ENCODE results near the gene ALDH3B2. TPM values are rescaled to one million over a fixed set of nuclear protein-coding genes. Genes with fewer than 3 reads are reported as not detected.
A peak's percentile ranks its signal among the peaks of the same experiment; 100 is the strongest.

The ALDH3B2 gene
- total RNA-seq, 6 experiments from 2014 or later = not detected

DNA sequence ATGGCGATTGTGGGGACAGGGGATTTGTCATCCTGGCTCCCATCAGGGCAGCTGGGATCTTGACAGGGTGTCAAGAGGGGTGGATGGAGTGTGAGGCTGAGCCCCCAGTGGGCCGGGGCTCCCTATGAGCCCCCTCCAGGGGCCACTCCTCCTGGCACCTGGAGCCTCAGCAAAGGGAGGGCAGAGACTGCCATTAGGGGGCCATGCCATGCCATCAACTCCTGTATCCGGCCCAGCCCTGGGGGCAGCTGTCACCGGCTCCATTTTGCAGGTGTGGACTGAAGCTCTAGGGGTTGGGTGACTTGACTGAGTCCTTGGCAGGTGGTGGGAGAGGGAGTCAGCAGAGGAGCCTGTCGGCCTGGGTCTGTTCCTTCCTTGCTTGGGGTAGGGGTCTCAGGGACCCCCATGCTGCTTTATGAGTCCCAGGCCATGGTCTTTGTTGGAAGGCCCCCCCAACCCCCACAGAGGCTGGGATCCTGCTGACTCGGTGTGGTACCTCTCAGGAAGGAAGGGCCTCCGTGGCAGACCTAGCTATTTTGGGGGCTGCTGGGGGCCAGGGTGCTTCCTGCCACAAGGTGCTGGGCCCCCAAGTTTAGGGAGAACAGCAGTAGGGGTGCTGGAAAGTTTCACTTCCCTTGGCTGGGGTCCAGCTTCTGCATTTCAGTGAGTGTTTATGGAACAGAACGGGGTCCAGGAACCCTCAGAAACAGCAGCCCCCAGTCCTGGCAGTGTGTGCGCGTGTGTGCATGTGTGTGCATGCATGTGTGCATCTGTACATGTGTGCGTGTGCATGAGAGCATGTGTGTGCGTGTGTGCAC, 25.4 kb downstream of the ALDH3B2 start:
- H3K4me1 ChIP-seq = no peaks in the 10 kb centered on the region
- 64% methylated on average over 3 of the region's 12 CpGs for WGBS (ENCODE audit: insufficient coverage, low coverage, low lambda C conversion rate, missing lambda C conversion rate)
- no peak overlapping the region for H3K4me3 ChIP-seq
- intact Hi-C loops (cut with DNase I) = no loop called here
- no peak for TF ChIP-seq POLR2A (IDR thresholded peaks at IDR 0.05)
- TF ChIP-seq, protein P1, sequence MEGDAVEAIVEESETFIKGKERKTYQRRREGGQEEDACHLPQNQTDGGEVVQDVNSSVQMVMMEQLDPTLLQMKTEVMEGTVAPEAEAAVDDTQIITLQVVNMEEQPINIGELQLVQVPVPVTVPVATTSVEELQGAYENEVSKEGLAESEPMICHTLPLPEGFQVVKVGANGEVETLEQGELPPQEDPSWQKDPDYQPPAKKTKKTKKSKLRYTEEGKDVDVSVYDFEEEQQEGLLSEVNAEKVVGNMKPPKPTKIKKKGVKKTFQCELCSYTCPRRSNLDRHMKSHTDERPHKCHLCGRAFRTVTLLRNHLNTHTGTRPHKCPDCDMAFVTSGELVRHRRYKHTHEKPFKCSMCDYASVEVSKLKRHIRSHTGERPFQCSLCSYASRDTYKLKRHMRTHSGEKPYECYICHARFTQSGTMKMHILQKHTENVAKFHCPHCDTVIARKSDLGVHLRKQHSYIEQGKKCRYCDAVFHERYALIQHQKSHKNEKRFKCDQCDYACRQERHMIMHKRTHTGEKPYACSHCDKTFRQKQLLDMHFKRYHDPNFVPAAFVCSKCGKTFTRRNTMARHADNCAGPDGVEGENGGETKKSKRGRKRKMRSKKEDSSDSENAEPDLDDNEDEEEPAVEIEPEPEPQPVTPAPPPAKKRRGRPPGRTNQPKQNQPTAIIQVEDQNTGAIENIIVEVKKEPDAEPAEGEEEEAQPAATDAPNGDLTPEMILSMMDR (IDR thresholded peaks at IDR 0.05) = no peak
- no peaks in the 10 kb centered on the region for H3K36me3 ChIP-seq
- H3K27ac ChIP-seq = no peak overlapping the region
- no peak for DNase-seq
- no peak for ATAC-seq
- no peaks in the 10 kb centered on the region for H3K27me3 ChIP-seq
- no peaks in the 10 kb centered on the region for H3K9me3 ChIP-seq

DNA sequence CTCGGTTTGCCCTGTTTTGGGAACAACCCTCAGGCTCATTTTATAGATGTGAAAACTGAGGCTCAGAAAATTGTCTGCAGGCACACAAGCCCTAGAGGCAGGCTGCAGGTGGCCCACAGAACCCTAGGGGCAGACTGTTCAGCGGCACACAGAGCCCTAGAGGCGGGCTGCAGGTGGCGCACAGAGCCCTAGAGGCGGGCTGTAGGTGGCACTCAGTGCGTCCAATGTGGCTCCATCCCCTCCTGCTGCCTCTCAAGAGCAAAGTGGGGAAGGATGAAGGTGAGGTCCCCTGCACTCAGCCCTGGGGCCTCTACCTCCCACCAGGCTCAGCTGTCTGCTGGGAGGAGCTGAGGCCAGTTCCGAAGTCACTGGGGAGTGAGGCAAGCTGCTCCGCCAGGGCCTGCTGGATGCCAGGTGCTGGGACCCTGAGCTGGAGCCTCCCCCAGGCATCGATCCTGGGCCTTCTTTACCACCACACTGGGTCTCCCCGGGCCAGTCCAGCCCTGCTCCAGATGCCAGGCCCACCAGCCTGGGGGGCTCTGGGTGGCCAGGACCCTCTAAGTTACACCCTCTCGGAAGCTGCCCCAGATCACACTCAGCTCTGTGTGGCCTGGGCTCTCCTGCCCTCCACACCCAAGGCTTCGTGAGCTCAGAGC, 26.2 kb downstream of the ALDH3B2 start:
- Histone ChIP-seq H3K9me3 (no peaks in the 10 kb centered on the region), H3K36me3 (no peaks in the 10 kb centered on the region), H3K4me3 (no peak overlapping the region), H3K27me3 (no peaks in the 10 kb centered on the region), H3K27ac (no peak overlapping the region), H3K4me1 (no peaks in the 10 kb centered on the region)
- ATAC-seq (peak in 2 of 4 donors; percentile 5 to 18), DNase-seq (peak in 1 of 3 donors; percentile 14)
- intact Hi-C loops (cut with DNase I) = no loop called here
- 56% methylated on average over 1 of the region's 12 CpGs for WGBS (ENCODE audit: insufficient coverage, low coverage, low lambda C conversion rate, missing lambda C conversion rate)
- TF ChIP-seq, protein P1 (IDR thresholded peaks at IDR 0.05) = no peak
- no peak for TF ChIP-seq POLR2A (IDR thresholded peaks at IDR 0.05)

DNA sequence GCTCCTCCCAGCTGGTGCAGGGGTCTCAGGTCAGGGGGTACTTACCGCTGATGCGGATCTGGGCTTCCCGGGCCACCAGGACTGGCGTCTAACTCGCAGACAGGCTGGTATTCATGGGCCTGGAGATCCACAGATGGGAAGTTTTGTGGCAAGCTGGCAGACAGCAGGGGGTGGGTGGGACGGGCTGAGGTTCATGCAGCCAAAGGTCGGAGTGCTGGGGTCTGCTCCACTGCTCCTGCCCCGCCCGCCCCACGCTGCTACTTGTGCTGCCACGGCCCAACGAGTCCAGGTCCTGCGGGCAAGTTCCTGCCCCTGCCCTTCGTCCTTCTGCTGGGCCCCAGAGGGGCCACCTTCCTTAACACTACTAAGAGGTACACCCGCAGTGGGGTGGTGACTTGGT, 27.0 kb downstream of the ALDH3B2 start:
- DNase-seq = no peak
- no peaks in the 10 kb centered on the region for H3K36me3 ChIP-seq
- no peak for ATAC-seq
- WGBS (ENCODE audit: insufficient coverage, low coverage, low lambda C conversion rate, missing lambda C conversion rate) = 80% methylated on average over 1 of the region's 15 CpGs
- no peak overlapping the region for H3K4me3 ChIP-seq
- no peak overlapping the region for H3K27ac ChIP-seq
- TF ChIP-seq, protein P1 (IDR thresholded peaks at IDR 0.05) = no peak
- TF ChIP-seq POLR2A (IDR thresholded peaks at IDR 0.05) = no peak
- no peaks in the 10 kb centered on the region for H3K27me3 ChIP-seq
- no peaks in the 10 kb centered on the region for H3K9me3 ChIP-seq
- intact Hi-C loops (cut with DNase I) = no loop called here
- H3K4me1 ChIP-seq = no peaks in the 10 kb centered on the region

DNA sequence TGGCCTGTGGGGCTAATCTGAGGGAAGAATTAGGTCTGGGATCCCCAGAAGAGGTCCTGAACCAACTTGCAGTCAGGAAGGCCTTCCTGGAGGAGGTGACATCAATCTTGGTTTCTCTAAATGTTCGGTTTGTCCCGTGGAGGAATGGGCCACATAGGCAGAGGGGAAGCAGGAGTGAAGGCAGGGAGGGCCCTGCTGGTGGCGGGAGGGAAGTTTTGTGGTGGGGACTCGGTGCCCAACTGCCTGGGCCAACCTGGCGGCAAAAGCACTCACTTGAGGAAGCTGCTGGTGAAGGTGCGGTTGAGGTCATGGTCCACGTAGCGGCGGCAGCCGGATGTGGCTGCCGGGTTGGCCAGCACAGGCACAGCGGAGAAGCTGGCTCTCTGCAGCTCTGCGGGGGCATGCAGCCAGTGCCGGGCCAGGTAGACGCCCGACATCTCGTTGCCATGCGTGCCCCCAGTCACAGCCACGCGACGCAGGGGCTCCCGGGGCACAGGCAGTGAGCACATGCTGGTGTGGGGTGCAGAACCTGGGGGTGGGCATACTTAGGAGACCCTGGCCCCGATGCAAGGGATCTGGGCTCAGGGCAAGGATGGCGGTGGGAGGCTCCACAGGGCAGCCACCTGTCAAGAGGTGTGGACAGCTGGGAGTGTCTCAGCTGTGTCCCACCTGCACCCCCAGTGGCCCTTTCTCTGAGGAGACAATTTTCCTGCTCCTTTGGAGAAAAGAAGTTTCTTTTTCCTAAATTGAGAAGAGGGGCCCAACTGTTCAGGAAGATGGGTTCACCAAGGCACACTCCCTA, 27.7 kb downstream of the ALDH3B2 start:
- Histone ChIP-seq H3K4me1 (no peaks in the 10 kb centered on the region), H3K9me3 (no peaks in the 10 kb centered on the region), H3K36me3 (no peaks in the 10 kb centered on the region), H3K27ac (no peak overlapping the region), H3K27me3 (no peaks in the 10 kb centered on the region), H3K4me3 (no peak overlapping the region)
- DNase-seq = no peak
- ATAC-seq = no peak
- TF ChIP-seq, protein P1 (IDR thresholded peaks at IDR 0.05) = no peak
- TF ChIP-seq POLR2A (IDR thresholded peaks at IDR 0.05) = no peak
- 83% methylated on average over 2 of the region's 24 CpGs for WGBS (ENCODE audit: insufficient coverage, low coverage, low lambda C conversion rate, missing lambda C conversion rate)
- intact Hi-C loops (cut with DNase I) = no loop called here
